Hindlimb muscle (tissue), 1 donor: ENCODE measurements around the gene HCST. TPM values are rescaled to one million over a fixed set of nuclear protein-coding genes. Genes with fewer than 3 reads are reported as not detected.
A peak's percentile ranks its signal among the peaks of the same experiment; 100 is the strongest.
"Not testable (repeated sequence)": the region's sequence is repeated elsewhere in the genome, so short reads cannot be mapped to it uniquely, and the experiment has no call there.

Experiments
- DNase-seq: peaks from one replicate; pipeline ENCODE4 v3.0.0-alpha.2; 2013
- polyA plus RNA-seq: library from polyadenylated mRNA; unstranded; fragments of 120-200 nt; gene quantifications from one replicate; pipeline ENCODE4 v1.2.1, GENCODE V29; 2013; ENCODE audit not compliant: insufficient read length

The HCST gene, protein sequence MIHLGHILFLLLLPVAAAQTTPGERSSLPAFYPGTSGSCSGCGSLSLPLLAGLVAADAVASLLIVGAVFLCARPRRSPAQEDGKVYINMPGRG
- 8.3 TPM for polyA plus RNA-seq

DNA sequence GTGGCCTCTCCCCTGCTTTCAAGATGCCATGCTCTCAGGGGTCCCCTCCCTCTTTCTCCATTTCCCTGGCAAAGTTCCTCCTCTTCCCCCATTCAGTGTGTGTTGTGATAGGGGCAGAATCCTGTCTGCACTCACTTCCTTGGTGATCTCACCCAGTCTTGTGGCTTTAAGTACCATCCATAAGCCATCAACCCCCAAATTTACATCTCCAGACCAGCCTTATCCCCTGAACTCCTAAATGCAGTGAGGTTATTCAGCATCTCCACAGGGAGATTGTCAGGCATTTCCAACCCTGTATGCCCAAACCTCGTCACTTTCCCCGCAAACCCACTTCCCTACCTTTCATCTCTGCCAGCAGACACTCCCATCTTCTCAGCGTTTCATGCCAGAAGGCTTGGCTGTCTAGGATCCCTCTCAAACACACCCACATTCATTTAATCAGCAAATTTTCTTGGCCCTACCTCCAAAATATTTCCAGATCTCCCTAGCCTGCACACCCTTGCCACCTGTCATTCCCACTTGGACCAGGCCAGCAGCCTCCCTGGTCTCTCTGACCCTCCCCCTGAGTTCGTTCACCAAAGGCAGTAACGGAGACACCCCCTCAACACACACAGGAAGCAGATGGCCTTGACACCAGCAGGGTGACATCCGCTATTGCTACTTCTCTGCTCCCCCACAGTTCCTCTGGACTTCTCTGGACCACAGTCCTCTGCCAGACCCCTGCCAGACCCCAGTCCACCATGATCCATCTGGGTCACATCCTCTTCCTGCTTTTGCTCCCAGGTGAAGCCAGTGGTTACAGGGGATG lies at the start of gene HCST:
Gene HCST, plus strand, starts transcription at position 676 of the 808 bp plus-strand sequence. Its CDS starts 65 bp downstream, at position 741.
- DNase-seq = no peak

DNA sequence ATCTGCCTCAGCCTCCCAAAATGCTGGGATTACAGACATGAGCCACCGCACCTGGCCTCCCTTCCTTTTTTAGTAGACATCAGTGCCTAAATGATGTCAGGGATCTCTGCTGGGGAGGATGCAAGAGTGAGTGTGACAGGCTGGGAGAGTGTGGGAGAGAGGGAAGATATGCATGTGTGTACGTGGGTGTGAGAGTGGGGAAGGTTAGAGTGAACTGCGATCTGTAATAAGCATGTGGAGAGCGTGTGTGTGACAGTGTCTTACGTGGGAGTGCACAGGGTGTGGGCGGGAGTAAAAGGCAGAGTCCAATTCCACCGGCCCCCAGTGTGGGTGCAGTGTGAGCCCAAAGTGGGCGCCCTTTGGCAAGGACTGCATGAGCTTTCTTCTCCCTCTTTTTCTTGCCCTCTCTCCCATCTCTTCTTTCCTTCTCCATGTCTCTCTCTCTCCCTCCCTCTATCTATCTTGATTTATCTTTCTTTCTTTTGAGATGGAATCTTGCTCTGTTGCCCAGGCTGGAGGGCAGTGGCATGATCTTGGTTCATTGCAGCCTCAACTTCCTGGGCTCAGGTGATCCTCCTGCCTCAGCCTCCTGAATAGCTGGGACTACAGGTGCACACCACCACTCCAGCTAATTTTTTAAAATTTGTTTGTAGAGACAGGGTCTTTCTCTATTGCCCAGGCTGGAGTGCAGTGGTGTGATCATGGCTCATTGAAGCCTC lies 49.1 kb upstream of the HCST start:
- DNase-seq = no peak

DNA sequence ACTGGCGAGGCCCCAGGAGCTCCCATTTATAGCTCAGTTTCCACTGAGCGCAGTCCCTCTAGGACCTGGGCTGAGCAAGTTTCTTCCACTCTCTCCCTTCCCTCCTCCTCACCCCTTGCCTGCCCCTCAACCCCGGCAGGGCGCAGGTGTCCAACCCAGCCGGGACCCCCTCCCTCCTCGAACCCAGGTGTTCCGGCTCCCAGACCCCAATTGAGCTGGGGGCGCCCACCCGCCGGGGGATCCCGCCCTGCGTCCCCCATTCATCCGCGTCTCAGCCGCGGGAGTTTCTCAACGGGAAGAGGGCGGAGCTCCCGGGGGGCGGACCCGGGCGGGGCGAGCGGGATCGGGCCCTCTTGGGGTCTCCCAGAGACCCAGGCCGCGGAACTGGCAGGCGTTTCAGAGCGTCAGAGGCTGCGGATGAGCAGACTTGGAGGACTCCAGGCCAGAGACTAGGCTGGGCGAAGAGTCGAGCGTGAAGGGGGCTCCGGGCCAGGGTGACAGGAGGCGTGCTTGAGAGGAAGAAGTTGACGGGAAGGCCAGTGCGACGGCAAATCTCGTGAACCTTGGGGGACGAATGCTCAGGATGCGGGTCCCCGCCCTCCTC lies 45.7 kb upstream of the HCST start, which contains the start of gene KIRREL2:
Gene KIRREL2, plus strand, starts transcription at position 366 of the 604 bp plus-strand sequence. Its CDS starts 209 bp downstream, at position 575.
- DNase-seq = no peak

DNA sequence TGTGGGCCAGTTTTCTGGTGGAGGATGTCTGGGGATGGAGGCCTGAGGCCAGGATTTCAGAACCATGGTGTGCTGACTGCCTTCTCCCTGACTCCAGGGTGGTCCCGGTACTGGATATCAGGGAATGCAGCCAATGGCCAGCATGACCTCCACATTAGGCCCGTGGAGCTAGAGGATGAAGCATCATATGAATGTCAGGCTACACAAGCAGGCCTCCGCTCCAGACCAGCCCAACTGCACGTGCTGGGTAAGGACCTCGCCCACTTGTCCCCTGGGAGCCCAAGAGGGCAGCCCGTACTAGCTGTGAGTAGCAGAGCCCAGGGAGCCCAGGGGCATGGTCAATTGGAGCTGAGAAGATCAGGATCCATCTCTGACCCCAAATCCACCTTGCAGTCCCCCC lies 44.0 kb upstream of the HCST start:
- no peak for DNase-seq

DNA sequence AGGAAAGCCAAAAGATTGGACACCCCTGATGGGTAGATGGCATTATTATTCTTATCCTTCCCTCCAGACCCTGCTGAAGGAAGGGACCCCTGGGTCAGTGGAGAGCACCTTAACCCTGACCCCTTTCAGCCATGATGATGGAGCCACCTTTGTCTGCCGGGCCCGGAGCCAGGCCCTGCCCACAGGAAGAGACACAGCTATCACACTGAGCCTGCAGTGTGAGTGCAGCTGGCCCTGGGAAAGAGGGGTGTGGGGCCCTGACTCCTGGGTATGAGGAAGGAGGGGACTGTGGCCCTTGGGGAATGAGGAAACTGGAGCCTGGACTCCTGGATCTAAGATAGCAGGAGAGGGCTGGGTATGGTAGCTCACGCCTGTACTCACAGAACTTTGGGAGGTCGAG lies 42.9 kb upstream of the HCST start:
- DNase-seq = no peak

DNA sequence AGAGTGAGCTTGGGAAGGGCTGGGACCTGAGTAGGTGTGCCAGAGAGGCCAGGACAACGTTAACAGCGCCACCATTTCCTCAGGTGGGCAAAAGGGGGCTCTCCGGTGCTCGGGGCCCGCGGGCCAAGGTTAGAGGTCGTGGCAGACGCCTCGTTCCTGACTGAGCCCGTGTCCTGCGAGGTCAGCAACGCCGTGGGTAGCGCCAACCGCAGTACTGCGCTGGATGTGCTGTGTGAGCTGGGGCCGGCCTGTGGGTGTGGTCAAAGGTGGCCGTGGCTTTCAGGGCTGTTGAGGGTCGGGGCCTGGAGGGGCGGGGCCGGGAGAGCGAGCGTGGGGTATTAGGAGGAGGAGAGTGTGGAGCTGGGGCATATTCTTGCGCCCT lies 41.9 kb upstream of the HCST start:
- no peak for DNase-seq

DNA sequence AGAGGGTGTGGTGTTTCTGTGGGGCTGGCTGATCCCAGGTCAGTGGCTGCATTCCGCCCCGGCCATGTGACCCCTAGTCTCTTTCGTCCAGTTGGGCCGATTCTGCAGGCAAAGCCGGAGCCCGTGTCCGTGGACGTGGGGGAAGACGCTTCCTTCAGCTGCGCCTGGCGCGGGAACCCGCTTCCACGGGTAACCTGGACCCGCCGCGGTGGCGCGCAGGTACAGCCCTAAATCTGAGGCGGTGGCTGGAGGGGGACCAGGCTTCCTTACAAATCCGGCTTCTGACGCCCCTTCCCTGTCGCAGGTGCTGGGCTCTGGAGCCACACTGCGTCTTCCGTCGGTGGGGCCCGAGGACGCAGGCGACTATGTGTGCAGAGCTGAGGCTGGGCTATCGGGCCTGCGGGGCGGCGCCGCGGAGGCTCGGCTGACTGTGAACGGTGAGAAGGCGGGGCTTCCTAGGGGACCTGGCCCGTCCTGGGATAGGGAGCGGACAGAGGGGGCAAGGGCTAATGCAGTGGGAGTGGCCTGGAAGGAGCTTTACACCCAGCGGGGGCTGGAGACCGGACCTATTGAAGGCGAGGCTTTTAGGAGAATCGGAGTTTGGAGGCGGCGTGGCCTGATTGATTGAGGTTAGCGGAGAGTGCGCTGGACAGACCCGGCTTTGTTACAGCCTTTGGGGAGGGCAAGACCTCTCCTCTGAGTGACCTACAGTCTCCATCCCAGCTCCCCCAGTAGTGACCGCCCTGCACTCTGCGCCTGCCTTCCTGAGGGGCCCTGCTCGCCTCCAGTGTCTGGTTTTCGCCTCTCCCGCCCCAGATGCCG lies 41.3 kb upstream of the HCST start:
- no peak for DNase-seq

DNA sequence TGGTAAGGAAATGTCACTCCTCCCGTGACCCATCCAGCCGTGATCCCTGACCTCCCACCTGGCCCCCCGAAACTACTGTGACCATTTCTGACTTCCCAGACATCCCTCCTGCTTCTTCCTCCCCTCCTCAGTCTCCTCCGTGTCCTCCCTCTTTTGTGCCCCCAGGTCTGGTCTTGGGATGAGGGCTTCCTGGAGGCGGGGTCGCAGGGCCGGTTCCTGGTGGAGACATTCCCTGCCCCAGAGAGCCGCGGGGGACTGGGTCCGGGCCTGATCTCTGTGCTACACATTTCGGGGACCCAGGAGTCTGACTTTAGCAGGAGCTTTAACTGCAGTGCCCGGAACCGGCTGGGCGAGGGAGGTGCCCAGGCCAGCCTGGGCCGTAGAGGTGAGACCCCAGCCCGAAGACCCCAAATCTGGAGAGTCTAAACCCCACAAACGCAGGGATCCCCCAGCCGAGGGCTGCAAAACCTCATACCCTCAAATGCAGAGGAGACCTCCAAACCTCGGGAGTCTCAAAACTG lies 40.6 kb upstream of the HCST start:
- no peak for DNase-seq

DNA sequence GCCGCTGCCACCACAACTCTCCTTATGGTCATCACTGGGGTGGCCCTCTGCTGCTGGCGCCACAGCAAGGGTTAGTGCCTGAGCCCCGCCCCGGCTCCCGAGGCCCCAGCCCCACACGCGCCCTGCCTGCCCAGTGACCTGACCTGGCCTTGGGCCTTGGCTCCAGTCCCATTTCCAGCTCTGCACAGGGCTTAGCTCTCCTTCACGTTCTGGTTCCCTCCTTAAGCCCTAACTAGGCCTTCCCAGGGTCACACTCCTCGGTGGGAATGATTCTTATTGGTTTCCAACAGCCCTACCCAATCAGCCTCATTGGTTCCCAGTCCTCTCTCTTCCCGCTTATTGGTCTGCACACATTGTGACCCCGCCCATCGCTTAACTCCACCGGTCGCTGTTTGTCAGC lies 39.8 kb upstream of the HCST start:
- no peak for DNase-seq

DNA sequence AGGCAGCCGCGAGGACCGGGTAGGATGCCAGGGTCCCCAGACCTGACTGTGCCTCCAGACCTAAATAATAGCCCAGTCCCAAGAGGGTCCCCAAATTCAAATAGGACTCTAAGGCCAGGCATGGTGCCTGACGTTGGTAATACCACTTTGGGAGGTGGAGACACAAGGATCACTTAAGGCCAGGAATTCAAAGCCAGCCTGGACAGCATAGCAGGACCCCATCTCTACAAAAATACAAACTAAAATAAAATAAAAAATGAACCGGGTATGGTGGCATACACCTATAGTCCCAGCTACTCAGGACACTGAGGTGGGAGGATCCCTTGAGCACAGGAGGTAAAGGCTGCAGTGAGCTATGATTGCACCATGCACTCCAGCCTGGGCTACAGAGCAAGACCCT lies 39.3 kb upstream of the HCST start:
- DNase-seq = no peak

DNA sequence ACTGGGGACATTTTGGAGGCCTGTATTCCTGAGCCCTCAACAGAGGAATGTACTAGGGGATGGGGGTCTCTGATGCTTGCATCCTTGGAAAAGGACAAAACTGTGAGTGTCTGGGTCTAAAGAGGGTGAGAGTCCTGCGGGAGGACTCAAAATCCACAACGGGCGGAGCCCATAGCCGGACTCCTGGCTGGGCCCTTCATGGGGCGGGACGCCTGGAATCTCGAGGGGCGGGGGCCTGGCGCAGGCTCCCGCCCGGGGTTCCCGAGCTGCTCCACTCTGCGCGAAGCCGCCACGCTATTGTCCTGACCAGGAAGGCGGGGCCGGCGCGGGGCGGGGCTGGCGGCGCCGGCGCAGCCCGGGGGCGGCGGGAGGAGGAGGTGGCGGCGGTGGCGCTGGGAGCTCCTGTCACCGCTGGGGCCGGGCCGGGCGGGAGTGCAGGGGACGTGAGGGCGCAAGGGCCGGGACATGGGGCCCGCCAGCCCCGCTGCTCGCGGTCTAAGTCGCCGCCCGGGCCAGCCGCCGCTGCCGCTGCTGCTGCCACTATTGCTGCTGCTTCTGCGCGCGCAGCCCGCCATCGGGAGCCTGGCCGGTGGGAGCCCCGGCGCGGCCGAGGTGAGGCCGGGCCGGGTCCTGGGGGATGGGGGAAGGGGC lies 34.0 kb upstream of the HCST start, which contains the start of gene APLP1:
Gene APLP1, plus strand, starts transcription at position 403 of the 651 bp plus-strand sequence. Its CDS starts 63 bp downstream, at position 466.
- DNase-seq = peak; percentile 68

DNA sequence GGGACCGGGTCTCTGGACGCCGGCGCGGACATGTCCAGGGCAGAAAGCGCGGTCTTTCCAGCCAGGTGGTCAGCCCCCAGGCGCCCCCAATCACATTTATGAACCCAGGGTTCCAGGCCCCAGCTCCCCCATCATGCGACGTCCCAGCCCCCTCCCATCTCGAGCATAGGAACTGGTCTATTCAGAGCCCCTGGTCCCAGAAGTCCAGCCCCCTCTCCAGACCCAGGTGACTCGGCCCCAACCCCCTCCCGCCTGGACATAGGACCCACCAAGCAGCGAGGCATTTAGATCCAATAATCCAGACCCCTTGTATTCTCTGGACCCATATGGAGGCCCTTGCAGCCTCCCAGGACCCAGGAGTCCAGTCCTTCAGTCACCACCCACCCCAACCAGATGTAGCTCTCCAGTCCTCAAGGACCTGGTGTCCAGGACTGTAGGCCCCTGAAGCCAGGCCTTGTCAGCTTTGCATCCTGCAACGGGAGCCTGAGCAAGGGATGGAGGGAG lies 33.5 kb upstream of the HCST start:
- no peak for DNase-seq

DNA sequence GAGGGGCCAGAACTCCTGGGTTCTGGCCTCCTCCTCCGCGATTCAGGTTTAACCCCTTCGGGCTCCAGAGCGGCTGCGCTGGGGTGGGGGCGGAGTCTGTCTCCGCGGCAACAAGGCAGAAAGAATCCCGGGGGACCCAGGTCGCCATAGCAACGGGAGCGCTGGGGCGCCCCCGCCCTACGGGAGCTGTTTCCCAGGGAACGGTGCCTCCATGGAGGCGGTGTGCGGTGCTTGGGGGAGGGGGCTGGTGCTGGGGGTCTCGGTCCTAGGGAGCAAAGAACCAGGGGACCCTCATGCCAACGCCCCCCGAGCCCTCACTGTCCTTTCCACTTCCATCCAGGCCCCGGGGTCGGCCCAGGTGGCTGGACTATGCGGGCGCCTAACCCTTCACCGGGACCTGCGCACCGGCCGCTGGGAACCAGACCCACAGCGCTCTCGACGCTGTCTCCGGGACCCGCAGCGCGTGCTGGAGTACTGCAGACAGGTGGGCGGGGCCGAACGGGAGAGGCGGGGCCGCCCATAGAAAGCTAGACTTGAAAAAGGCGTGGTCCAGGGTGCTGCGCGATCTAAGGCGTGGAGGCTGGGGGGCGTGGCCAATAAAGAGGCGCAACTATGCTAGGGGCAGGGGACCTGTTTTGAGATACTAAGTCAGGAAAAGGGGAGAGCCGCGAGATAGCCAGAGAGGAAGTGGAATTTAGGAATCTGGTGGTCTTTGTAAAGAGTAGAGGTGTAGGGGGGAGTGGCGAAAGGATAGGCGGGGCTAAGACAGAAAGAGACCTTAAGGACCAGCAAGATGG lies 32.8 kb upstream of the HCST start:
- DNase-seq = no peak

DNA sequence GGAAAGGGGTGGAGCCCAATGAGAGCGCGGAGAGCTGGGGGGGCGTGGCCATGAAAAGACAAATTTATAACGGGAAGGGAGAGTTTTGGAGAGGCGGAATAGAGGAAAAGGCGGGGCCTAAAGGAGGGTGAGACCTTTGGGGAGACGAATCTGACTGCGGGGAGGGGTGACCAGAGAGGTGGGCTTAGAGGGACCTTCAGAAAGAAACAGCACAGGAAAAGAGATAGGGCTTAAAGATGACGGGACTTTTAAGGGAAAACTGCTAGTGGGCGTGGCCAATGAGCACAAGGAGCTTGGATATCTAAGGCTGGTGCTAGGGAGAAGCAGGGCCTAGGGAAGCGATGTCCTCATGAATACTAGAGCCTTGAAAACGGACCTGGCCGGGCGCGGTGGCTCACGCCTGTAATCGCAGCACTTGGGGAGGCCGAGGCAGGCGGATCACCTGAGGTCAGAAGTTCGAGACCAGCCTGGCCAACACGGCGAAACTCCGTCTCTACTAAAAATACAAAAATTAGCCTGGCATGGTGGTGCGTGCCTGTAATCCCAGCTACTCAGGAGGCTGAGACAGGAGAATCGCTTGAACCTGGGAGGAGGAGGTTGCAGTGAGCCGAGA lies 32.1 kb upstream of the HCST start:
- not testable (repeated sequence) for DNase-seq

DNA sequence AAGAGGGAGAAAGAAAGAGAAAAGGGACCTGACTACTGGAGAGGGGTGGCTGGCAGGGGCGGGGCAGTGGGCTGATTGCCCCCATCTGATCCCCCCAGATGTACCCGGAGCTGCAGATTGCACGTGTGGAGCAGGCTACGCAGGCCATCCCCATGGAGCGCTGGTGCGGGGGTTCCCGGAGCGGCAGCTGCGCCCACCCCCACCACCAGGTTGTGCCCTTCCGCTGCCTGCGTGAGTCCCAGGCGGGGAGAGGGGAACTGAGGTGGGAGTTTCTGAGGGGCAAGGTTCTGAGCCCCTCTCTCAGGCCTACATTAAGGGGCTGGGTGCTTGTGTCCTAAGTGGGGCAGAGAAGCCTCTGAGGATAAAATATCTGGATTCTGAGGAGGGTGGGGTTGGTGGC lies 31.5 kb upstream of the HCST start:
- DNase-seq = no peak

DNA sequence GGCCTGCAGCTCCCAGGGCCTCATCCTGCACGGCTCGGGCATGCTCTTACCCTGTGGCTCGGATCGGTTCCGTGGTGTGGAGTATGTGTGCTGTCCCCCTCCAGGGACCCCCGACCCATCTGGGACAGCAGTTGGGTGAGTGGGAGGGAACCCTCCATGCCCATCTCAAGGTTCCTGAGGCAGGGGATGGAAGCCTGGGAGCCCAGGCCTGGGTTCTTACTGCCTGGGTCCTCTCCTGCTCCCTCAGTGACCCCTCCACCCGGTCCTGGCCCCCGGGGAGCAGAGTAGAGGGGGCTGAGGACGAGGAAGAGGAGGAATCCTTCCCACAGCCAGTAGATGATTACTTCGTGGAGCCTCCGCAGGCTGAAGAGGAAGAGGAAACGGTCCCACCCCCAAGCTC lies 30.7 kb upstream of the HCST start:
- DNase-seq = no peak

DNA sequence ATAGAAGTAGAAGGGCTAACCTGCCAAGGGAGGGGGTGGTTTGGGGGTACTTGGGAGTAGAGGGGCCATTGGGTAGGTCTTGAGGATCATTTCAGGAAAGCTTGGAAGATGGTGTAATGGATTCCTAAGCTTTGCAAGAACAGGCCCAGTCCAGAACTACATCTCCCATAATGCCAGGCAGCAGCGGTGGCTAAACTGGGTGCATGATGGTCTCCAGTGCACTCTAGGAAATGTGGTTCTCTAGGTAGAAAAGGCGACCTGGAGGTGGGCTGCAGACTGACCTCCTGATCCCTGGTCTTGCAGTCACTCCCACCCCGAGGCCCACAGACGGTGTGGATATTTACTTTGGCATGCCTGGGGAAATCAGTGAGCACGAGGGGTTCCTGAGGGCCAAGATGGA lies 30.1 kb upstream of the HCST start:
- DNase-seq = no peak

DNA sequence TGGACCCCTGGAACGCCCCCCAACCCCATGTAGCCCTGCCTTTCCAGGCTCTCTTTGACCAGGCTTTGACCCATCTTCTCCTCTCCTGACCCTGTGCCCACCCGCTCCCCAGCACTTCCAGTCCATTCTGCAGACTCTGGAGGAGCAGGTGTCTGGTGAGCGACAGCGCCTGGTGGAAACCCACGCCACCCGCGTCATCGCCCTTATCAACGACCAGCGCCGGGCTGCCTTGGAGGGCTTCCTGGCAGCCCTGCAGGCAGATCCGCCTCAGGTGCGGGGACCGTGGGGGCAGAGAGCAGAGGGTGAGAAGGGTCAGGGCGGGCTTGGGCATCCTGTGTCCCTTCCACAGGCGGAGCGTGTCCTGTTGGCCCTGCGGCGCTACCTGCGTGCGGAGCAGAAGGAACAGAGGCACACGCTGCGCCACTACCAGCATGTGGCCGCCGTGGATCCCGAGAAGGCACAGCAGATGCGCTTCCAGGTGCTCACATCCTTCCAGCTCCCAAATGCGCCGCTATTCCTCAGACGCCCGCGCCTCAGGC lies 27.9 kb upstream of the HCST start:
- no peak for DNase-seq

DNA sequence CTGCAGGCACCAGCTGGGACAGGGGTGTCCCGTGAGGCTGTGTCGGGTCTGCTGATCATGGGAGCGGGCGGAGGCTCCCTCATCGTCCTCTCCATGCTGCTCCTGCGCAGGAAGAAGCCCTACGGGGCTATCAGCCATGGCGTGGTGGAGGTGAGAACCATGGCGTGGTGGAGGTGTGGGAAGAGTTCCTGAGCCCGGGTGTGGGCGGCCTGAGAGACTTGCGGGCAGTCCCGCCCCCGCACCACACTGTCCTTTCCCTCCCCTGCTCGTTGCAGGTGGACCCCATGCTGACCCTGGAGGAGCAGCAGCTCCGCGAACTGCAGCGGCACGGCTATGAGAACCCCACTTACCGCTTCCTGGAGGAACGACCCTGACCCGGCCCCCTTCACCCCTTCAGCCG lies 23.3 kb upstream of the HCST start:
- no peak for DNase-seq
